Measurements from ENCODE around the gene PM20D2. TPM values are rescaled to one million over a fixed set of nuclear protein-coding genes. Genes with fewer than 3 reads are reported as not detected.

PM20D2 gene
- total and polyA plus RNA-seq, 2 experiments from 2014 or later, result 4.4 to 10.2 TPM

DNA sequence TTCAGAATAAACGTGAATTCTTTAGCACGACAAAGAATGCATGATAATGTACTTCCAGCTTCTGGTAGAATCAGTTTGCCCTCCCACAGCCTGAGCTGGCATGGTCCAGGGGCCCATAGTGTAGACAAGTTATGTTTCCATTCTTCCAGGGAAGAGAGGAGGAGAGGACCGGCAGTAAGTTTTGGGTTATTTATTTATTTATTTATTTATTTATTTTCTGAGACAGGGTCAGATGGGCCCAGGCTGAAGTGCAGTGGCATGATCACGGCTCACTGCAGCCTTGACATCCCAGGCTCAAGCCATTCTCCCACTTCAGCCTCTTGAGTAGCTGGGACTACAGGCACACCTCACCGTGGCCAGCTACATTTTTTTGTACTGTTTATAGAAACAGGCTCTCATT lies 66.6 kb downstream of the PM20D2 start:
- no peak overlapping the region for H3K27ac ChIP-seq (ENCODE audit: low read depth)
- H3K4me2 ChIP-seq, result peak overlapping the region; percentile 56; the same call in 1 of the 2 replicates
- Mint-ChIP-seq H3K27me3 (ENCODE audit: insufficient read depth, low read depth, poor library complexity) (peaks cover 5% of the 10 kb centered on the region), H3K36me3 (ENCODE audit: low read depth) (no peaks in the 10 kb centered on the region; the same call in 2 of the 3 replicates), H3K27ac (no peak overlapping the region), H3K4me3 (no peak overlapping the region), H3K9me3 (no peaks in the 10 kb centered on the region), H3K4me1 (peaks cover 36% of the 10 kb centered on the region)
- ATAC-seq (no peak), DNase-seq (ENCODE audit: low spot score) (no peak)
- TF ChIP-seq ZNF331 (CRISPR knock-in tag; IDR thresholded peaks at IDR 0.05; ENCODE audit: low read depth) (no peak), JUNB (IDR thresholded peaks at IDR 0.05; ENCODE audit: unreplicated experiment) (no peak), NANOG (IDR thresholded peaks at IDR 0.05; ENCODE audit: borderline replicate concordance) (no peak), STAT1 (IDR thresholded peaks at IDR 0.05; ENCODE audit: unreplicated experiment) (no peak), POLR2AphosphoS5 (IDR thresholded peaks at IDR 0.05; ENCODE audit: low read depth) (no peak), ZNF114 (CRISPR knock-in tag; IDR thresholded peaks at IDR 0.05) (no peak), EZH2phosphoT487 (IDR thresholded peaks at IDR 0.05; ENCODE audit: unreplicated experiment) (no peak), CREB1 (CRISPR knock-in tag; IDR thresholded peaks at IDR 0.05; ENCODE audit: low read depth) (no peak), EZH2 (IDR thresholded peaks at IDR 0.05; ENCODE audit: low read depth, unreplicated experiment) (no peak)
- TF ChIP-seq, protein P1, sequence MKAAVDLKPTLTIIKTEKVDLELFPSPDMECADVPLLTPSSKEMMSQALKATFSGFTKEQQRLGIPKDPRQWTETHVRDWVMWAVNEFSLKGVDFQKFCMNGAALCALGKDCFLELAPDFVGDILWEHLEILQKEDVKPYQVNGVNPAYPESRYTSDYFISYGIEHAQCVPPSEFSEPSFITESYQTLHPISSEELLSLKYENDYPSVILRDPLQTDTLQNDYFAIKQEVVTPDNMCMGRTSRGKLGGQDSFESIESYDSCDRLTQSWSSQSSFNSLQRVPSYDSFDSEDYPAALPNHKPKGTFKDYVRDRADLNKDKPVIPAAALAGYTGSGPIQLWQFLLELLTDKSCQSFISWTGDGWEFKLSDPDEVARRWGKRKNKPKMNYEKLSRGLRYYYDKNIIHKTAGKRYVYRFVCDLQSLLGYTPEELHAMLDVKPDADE (IDR thresholded peaks at IDR 0.05), result no peak
- TF ChIP-seq, protein P2, sequence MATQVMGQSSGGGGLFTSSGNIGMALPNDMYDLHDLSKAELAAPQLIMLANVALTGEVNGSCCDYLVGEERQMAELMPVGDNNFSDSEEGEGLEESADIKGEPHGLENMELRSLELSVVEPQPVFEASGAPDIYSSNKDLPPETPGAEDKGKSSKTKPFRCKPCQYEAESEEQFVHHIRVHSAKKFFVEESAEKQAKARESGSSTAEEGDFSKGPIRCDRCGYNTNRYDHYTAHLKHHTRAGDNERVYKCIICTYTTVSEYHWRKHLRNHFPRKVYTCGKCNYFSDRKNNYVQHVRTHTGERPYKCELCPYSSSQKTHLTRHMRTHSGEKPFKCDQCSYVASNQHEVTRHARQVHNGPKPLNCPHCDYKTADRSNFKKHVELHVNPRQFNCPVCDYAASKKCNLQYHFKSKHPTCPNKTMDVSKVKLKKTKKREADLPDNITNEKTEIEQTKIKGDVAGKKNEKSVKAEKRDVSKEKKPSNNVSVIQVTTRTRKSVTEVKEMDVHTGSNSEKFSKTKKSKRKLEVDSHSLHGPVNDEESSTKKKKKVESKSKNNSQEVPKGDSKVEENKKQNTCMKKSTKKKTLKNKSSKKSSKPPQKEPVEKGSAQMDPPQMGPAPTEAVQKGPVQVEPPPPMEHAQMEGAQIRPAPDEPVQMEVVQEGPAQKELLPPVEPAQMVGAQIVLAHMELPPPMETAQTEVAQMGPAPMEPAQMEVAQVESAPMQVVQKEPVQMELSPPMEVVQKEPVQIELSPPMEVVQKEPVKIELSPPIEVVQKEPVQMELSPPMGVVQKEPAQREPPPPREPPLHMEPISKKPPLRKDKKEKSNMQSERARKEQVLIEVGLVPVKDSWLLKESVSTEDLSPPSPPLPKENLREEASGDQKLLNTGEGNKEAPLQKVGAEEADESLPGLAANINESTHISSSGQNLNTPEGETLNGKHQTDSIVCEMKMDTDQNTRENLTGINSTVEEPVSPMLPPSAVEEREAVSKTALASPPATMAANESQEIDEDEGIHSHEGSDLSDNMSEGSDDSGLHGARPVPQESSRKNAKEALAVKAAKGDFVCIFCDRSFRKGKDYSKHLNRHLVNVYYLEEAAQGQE (IDR thresholded peaks at IDR 0.05; ENCODE audit: unreplicated experiment), result no peak
- TF ChIP-seq, protein P3, sequence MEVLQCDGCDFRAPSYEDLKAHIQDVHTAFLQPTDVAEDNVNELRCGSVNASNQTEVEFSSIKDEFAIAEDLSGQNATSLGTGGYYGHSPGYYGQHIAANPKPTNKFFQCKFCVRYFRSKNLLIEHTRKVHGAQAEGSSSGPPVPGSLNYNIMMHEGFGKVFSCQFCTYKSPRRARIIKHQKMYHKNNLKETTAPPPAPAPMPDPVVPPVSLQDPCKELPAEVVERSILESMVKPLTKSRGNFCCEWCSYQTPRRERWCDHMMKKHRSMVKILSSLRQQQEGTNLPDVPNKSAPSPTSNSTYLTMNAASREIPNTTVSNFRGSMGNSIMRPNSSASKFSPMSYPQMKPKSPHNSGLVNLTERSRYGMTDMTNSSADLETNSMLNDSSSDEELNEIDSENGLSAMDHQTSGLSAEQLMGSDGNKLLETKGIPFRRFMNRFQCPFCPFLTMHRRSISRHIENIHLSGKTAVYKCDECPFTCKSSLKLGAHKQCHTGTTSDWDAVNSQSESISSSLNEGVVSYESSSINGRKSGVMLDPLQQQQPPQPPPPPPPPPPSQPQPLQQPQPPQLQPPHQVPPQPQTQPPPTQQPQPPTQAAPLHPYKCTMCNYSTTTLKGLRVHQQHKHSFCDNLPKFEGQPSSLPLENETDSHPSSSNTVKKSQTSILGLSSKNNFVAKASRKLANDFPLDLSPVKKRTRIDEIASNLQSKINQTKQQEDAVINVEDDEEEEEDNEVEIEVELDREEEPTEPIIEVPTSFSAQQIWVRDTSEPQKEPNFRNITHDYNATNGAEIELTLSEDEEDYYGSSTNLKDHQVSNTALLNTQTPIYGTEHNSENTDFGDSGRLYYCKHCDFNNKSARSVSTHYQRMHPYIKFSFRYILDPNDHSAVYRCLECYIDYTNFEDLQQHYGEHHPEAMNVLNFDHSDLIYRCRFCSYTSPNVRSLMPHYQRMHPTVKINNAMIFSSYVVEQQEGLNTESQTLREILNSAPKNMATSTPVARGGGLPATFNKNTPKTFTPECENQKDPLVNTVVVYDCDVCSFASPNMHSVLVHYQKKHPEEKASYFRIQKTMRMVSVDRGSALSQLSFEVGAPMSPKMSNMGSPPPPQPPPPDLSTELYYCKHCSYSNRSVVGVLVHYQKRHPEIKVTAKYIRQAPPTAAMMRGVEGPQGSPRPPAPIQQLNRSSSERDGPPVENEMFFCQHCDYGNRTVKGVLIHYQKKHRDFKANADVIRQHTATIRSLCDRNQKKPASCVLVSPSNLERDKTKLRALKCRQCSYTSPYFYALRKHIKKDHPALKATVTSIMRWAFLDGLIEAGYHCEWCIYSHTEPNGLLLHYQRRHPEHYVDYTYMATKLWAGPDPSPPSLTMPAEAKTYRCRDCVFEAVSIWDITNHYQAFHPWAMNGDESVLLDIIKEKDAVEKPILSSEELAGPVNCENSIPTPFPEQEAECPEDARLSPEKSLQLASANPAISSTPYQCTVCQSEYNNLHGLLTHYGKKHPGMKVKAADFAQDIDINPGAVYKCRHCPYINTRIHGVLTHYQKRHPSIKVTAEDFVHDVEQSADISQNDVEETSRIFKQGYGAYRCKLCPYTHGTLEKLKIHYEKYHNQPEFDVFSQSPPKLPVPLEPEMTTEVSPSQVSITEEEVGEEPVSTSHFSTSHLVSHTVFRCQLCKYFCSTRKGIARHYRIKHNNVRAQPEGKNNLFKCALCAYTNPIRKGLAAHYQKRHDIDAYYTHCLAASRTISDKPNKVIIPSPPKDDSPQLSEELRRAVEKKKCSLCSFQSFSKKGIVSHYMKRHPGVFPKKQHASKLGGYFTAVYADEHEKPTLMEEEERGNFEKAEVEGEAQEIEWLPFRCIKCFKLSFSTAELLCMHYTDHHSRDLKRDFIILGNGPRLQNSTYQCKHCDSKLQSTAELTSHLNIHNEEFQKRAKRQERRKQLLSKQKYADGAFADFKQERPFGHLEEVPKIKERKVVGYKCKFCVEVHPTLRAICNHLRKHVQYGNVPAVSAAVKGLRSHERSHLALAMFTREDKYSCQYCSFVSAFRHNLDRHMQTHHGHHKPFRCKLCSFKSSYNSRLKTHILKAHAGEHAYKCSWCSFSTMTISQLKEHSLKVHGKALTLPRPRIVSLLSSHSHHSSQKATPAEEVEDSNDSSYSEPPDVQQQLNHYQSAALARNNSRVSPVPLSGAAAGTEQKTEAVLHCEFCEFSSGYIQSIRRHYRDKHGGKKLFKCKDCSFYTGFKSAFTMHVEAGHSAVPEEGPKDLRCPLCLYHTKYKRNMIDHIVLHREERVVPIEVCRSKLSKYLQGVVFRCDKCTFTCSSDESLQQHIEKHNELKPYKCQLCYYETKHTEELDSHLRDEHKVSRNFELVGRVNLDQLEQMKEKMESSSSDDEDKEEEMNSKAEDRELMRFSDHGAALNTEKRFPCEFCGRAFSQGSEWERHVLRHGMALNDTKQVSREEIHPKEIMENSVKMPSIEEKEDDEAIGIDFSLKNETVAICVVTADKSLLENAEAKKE (CRISPR knock-in tag; IDR thresholded peaks at IDR 0.05), result no peak
- TF ChIP-seq, protein P4, sequence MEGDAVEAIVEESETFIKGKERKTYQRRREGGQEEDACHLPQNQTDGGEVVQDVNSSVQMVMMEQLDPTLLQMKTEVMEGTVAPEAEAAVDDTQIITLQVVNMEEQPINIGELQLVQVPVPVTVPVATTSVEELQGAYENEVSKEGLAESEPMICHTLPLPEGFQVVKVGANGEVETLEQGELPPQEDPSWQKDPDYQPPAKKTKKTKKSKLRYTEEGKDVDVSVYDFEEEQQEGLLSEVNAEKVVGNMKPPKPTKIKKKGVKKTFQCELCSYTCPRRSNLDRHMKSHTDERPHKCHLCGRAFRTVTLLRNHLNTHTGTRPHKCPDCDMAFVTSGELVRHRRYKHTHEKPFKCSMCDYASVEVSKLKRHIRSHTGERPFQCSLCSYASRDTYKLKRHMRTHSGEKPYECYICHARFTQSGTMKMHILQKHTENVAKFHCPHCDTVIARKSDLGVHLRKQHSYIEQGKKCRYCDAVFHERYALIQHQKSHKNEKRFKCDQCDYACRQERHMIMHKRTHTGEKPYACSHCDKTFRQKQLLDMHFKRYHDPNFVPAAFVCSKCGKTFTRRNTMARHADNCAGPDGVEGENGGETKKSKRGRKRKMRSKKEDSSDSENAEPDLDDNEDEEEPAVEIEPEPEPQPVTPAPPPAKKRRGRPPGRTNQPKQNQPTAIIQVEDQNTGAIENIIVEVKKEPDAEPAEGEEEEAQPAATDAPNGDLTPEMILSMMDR (conservative IDR thresholded peaks at IDR 0.05; ENCODE audit: low read depth in 2 of 2), result no peak
- no peaks in the 10 kb centered on the region for H3K79me2 ChIP-seq (replicated peaks; ENCODE audit: insufficient read depth)
- H3F3A ChIP-seq (replicated peaks; ENCODE audit: low read depth), result no peaks in the 10 kb centered on the region
- 0 out of 2 replicates have a peak overlapping the region, but pooled peaks have one; percentile 9 for H2AFZ ChIP-seq
- no peaks in the 10 kb centered on the region for H4K20me1 ChIP-seq (replicated peaks; ENCODE audit: insufficient read depth)
- no peaks in the 10 kb centered on the region for H3K36me3 ChIP-seq (ENCODE audit: insufficient read depth)
- no peaks in the 10 kb centered on the region for H3K27me3 ChIP-seq (ENCODE audit: insufficient read depth)
- no peaks in the 10 kb centered on the region for H3K9me2 ChIP-seq (ENCODE audit: insufficient read depth)
- H3K4me1 ChIP-seq (ENCODE audit: insufficient read depth), result peaks cover 35% of the 10 kb centered on the region
- H3K4me3 ChIP-seq, result no peak overlapping the region

All from GM23338 (cell line).